ENCODE data around the gene MOBP.

GRCh38 chr3:39449796-39450195 lies 17.7 kb upstream of the MOBP start:
- TF ChIP-seq CTCF (conservative IDR thresholded peaks at IDR 0.05 in 1 of 2, IDR thresholded peaks at IDR 0.05 in 1 of 2; ENCODE audit: extremely low read depth in 1 of 2, insufficient read depth in 1 of 2, low read depth in 1 of 2, low read length in 2 of 2): no peak
- TF ChIP-seq EZH2 (IDR thresholded peaks at IDR 0.05; ENCODE audit: borderline replicate concordance, low read length): no peak

Measured in mammary epithelial cell (primary cell).